ENCODE data around the gene FBXO40. TPM values are rescaled to one million over a fixed set of nuclear protein-coding genes. Genes with fewer than 3 reads are reported as not detected.

The FBXO40 gene
- total and polyA plus RNA-seq, 2 of the 13 experiments (the other 11 are each of a cell fraction or from before 2014, with no cell fraction given): not detected

DNA sequence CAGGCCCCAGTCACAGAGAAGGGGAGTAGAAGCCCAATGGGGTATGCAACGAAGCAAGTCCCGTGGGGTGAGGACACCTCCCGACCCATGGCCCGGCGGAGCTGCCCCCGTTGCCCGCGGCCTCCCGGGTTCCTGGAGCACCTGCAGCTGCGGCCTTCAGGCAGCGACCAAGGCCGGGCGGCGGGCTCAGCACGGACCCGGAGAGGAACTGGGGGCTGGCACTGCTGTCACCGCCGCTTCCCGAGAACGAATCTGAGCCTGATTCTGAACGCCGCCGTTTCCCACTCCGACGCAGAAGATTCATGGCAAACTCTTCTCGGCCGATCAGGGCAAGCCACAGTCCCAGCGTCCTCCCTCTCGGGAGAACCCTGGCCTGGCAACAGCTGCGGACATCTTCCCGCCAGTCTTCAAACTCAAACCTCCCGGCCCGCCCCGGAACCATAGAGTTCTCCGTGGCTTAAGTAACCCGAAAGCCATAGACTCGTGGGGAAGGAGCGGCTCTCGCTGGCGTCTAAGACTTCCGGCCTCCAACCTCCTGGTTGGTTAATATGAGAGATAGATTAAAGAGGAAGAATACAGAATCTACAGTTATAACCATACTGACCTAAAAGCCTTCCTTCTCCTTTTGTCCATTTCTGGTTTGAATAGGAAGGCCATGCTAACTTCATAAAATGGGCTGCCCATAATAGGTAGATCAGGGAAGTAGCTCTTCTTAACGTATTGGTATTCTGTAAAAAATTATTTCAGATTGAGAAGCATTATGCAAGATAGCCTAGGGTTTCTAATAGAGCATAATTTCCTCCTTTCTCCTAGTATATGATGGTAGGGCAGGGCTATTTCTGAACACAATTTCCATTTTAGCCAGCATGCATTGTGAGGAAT lies 47.4 kb upstream of the FBXO40 start, which contains the start of gene POLQ (continued):
- TF ChIP-seq, protein P1, sequence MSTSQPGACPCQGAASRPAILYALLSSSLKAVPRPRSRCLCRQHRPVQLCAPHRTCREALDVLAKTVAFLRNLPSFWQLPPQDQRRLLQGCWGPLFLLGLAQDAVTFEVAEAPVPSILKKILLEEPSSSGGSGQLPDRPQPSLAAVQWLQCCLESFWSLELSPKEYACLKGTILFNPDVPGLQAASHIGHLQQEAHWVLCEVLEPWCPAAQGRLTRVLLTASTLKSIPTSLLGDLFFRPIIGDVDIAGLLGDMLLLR (CRISPR knock-in tag; IDR thresholded peaks at IDR 0.05): no peak
- TF ChIP-seq ZNF136 (CRISPR knock-in tag; IDR thresholded peaks at IDR 0.05; ENCODE audit: low read depth) (0 out of 2 replicates have a peak, but pooled peaks have one; percentile 32), GATAD2A (CRISPR knock-in tag; IDR thresholded peaks at IDR 0.05) (peak; percentile 36; the same call in 1 of the 2 replicates), ZFYVE20 (CRISPR knock-in tag; IDR thresholded peaks at IDR 0.05; ENCODE audit: borderline replicate concordance, low read depth) (no peak), TCF7L2 (IDR thresholded peaks at IDR 0.05; ENCODE audit: low read depth, low read length) (no peak), STAG1 (CRISPR knock-in tag; IDR thresholded peaks at IDR 0.05) (no peak), MIER3 (CRISPR knock-in tag; IDR thresholded peaks at IDR 0.05; ENCODE audit: borderline replicate concordance) (no peak), CEBPG (CRISPR knock-in tag; IDR thresholded peaks at IDR 0.05) (peak; percentile 48), ZNF570 (CRISPR knock-in tag; IDR thresholded peaks at IDR 0.05; ENCODE audit: borderline replicate concordance) (no peak), BRD4 (CRISPR knock-in tag; IDR thresholded peaks at IDR 0.05) (no peak; the same call in 1 of the 2 replicates), SNRNP70 (IDR thresholded peaks at IDR 0.05; ENCODE audit: low read depth, low read length) (no peak), MAF1 (CRISPR knock-in tag; IDR thresholded peaks at IDR 0.05; ENCODE audit: borderline replicate concordance) (0 out of 2 replicates have a peak, but pooled peaks have one; percentile 44), TOE1 (CRISPR knock-in tag; IDR thresholded peaks at IDR 0.05) (no peak), AGO2 (optimal IDR thresholded peaks at IDR 0.05; ENCODE audit: low read depth, low read length) (no peak)
- TF ChIP-seq, protein P2, sequence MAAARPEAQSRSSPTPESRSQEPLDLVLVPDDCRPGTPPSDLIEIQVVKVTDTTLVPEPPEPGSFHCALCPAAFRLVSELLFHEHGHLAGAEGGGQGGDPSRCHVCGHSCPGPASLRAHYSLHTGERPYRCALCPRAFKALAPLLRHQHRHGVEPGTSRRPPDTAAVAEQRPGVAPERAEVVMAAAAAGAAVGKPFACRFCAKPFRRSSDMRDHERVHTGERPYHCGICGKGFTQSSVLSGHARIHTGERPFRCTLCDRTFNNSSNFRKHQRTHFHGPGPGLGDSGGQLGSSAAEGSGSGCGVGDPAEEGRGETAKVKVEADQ (CRISPR knock-in tag; IDR thresholded peaks at IDR 0.05; ENCODE audit: borderline replicate concordance): peak; percentile 57; the same call in 1 of the 2 replicates
- TF ChIP-seq, protein P3, sequence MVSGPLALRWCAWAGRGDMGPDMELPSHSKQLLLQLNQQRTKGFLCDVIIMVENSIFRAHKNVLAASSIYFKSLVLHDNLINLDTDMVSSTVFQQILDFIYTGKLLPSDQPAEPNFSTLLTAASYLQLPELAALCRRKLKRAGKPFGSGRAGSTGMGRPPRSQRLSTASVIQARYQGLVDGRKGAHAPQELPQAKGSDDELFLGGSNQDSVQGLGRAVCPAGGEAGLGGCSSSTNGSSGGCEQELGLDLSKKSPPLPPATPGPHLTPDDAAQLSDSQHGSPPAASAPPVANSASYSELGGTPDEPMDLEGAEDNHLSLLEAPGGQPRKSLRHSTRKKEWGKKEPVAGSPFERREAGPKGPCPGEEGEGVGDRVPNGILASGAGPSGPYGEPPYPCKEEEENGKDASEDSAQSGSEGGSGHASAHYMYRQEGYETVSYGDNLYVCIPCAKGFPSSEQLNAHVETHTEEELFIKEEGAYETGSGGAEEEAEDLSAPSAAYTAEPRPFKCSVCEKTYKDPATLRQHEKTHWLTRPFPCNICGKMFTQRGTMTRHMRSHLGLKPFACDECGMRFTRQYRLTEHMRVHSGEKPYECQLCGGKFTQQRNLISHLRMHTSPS (CRISPR knock-in tag; IDR thresholded peaks at IDR 0.05; ENCODE audit: low read depth): no peak
- TF ChIP-seq, protein P4, sequence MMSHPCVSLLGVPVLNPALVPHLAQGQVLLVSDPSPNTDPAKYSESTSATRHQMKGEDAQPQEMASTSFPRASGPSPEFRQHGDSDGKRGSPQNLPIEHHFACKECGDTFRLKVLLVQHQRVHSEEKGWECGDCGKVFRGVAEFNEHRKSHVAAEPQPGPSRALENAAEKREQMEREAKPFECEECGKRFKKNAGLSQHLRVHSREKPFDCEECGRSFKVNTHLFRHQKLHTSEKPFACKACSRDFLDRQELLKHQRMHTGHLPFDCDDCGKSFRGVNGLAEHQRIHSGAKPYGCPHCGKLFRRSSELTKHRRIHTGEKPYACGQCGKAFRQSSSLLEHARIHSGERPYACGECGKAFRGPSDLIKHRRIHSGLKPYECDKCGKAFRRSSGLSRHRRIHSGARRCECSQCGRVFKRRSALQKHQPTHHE (CRISPR knock-in tag; IDR thresholded peaks at IDR 0.05; ENCODE audit: borderline replicate concordance): no peak

Measured in HepG2 (cell line).